AG09319 (cell line): ENCODE results near the gene JUN.

ENCODE experiments used
- DNase-seq: peaks from one replicate; pipeline ENCODE4 v3.0.0-alpha.2; 2010; ENCODE audit warnings: low read depth; ENCODE audit errors: extremely low read depth
- CTCF ChIP-seq: IDR thresholded peaks from 2 replicates; pipeline ENCODE4 v1.5.1; 2011; ENCODE audit warnings: low read depth, mild to moderate bottlenecking, inconsistent platforms, low read length, moderate library complexity

JUN gene

GRCh38 chr1:58814251-58815068 is 30.6 kb upstream of the JUN start:
- TF ChIP-seq CTCF: no peak
- DNase-seq: no peak

DNA sequence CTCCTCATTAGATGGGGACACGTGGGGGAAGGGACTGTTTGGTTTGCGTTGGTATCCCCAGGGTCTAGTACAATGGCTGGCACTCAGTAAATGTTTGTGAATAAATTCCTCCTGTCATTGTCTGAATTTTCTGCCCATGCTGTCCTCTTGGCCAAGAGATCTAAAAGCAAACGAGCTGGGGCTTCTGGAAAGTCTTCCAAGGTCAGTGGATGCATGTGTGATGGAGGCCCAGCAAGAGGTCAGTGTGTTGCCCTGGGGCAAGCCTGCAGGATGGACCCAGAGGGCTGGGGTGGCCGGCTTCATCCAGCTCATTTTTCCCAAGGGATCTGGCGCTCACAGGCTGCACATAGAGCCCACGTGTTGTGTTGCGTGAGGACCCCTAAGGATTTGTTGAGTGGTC is 30.0 kb upstream of the JUN start:
- DNase-seq: no peak

DNA sequence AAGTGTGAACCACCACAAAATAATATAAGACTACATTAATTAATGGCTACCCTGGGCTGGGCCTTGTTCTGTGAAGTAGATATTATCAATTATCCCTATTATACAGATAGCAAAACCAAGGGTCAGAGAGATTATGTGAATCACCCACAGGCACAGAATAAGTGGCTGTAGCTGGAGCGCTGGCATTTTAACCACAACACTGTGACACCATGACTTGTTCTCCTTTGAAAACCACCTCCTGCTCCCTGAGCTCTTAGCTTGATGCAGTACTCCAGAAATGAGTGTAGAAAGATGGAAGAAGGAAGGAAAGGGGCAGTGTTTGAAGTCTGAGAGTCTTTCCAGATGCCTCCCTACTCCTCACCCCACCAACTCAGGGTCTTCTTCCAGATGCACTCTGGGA is 29.5 kb upstream of the JUN start:
- DNase-seq: no peak
- no peak for TF ChIP-seq CTCF

More for the DNA sequence above, 30.0 kb upstream of the JUN start:
- no peak for TF ChIP-seq CTCF

- no peak for TF ChIP-seq CTCF
- no peak for DNase-seq
Measured at GRCh38 chr1:58812926-58813325, 29.1 kb upstream of the JUN start.

- no peak for TF ChIP-seq CTCF
- DNase-seq: no peak
Measured at GRCh38 chr1:58812468-58812867, 28.6 kb upstream of the JUN start.

DNA sequence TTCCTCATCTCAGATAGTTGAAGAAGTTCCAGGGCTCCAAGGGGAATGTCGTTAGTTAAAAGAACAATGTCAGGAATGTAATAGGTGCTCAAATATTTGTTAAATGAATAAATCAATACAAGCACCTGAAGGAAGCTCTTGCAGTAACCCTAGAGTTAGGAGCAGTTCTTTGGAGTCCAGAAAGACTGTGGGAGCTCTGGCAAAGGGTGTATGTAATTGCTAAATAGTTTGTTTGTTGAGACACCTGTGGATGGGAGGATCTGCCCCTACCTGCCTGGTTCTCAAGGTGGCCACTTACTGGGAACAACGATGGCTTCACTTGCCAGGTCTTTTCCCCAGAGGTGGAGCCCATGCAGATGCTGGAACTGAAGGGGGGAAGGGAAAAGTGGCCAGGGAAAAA is 27.5 kb upstream of the JUN start:
- no peak for TF ChIP-seq CTCF
- DNase-seq: no peak

DNA sequence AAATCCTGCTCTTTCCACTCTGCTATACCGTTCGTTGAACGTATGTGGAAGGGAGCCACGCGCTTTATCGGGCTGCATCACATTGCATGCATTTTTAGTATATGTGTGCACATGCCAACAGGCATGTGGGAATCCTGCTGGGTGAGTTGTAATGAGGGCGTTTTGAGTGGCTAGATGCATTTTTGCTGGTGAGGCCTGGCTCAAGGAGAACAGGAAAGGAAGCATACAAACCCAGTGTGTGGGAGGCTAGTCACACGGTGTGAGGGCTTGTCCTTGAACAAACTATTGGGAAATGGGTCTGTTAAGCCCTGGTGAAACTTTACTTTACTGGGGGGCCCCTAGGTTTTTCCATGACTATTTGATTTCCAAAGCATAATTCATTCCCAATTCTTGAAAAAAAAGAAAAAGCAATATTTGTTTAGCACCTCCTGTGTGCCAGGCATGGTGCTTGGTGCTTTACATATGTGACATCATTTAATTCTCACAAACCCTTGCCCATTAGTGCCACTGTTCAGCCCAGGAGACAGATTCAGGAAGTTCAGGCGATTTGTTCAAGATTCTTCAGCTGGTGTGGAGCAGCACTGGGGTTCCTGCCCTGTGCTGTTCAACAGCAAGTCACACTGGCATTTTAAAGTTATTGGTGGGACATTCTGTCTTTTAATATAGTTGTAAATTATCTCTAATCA is 25.6 kb upstream of the JUN start:
- DNase-seq: no peak
- no peak for TF ChIP-seq CTCF
